Stomach (tissue), 9 donors: ENCODE data around the gene BPIFA1. TPM values are rescaled to one million over a fixed set of nuclear protein-coding genes. Genes with fewer than 3 reads are reported as not detected.

Experiments used
- DNase-seq, 2 donors: peaks; one replicate each; pipeline versions ENCODE4 v3.0.0 to v3.0.0-alpha.2; 2013 to 2019
- H3K27ac ChIP-seq, 5 donors: fragments of 200-600 bp in 4 of 5; sonication (generic) in 4 of 5; one replicate each; pipeline ENCODE4 v1.5.1; 2013 to 2019; ENCODE audit warnings: mild to moderate bottlenecking in 1 of 5, moderate library complexity in 1 of 5
- H3K27me3 ChIP-seq, 3 donors: fragments of 200-600 bp; sonication (generic); one replicate each; pipeline ENCODE4 v1.5.1; 2017 to 2019; ENCODE audit warnings: mixed run types in 1 of 3
- H3K36me3 ChIP-seq, 4 donors: fragments of 200-600 bp; sonication (generic); 1 replicate in 3 of 4; 2 replicates in 1 of 4; pipeline ENCODE4 v1.5.1; 2016 to 2019
- H3K4me1 ChIP-seq, 4 donors: fragments of 200-600 bp; sonication (generic); one replicate each; pipeline ENCODE4 v1.5.1; 2016 to 2019
- H3K4me3 ChIP-seq, 4 donors: fragments of 200-600 bp; sonication (generic) in 3 of 4; one replicate each; pipeline ENCODE4 v1.5.1; 2016 to 2019; ENCODE audit warnings: mild to moderate bottlenecking in 1 of 4
- H3K9me3 ChIP-seq, 4 donors: fragments of 200-600 bp; sonication (generic); one replicate each; pipeline ENCODE4 v1.5.1; 2016 to 2019
- EP300 ChIP-seq: sonication (generic); formaldehyde crosslinking; IDR thresholded peaks from one replicate; pipeline ENCODE4 v1.6.1; 2017; ENCODE audit warnings: antibody characterized with exemption
- POLR2A ChIP-seq, 4 donors: fragments of 450-650 bp; IDR thresholded peaks; one replicate each; pipeline ENCODE4 v1.6.1; 2016; ENCODE audit warnings: antibody characterized with exemption in 4 of 4, control low read depth in 2 of 4, mild to moderate bottlenecking in 1 of 4, moderate library complexity in 1 of 4
- POLR2AphosphoS5 ChIP-seq, 3 donors: sonication (generic); formaldehyde crosslinking; IDR thresholded peaks; one replicate each; pipeline ENCODE4 v1.6.1; 2016; ENCODE audit warnings: antibody characterized with exemption in 3 of 3
- WGBS, 5 donors: extraction: QIAGEN DNeasy Blood & Tissue Kit in 3 of 5; methylation state at CpG; one replicate each; pipeline versions ENCODE4 v1.1.5 to v1.1.7; 2013 to 2018; 5-methylcytosine and 5-hydroxymethylcytosine counted together
- intact Hi-C: fragments of 100-400 bp; cut with DNase I; formaldehyde crosslinking; loops from one replicate; pipeline ENCODE4 v1.15.1; 2023; ENCODE audit warnings: low total_unique reads
- polyA plus RNA-seq, 3 donors: library from polyadenylated mRNA; stranded (reverse); fragments of 200-250 nt; gene quantifications; one replicate each; pipeline ENCODE4 v1.2.3, GENCODE V29; 2013
- total RNA-seq, 5 donors: library from RNA; depleted of rRNA; stranded (reverse); fragments of >200 nt; gene quantifications; one replicate each; pipeline versions ENCODE4 v1.1.0 to v1.2.3, GENCODE V29; 2014 to 2016
- TF ChIP-seq, protein P1 (sequence below), 7 experiments: fragments of 450-650 bp in 4 of 7; fragments of 200-600 bp in 3 of 7; sonication (generic) in 3 of 7; IDR thresholded peaks; one replicate each; pipeline ENCODE4 v1.5.1; 2016 to 2019; ENCODE audit warnings: antibody characterized with exemption in 7 of 7, control low read depth in 2 of 7, mild to moderate bottlenecking in 1 of 7
- donor health status: healthy with polysubstance abuse.
- donor health status: Bipolar disorder and iron deficiency.
- donor health status: healthy.

BPIFA1 gene
- total and polyA plus RNA-seq, 8 donors: 0.72 TPM; not detected in 7

DNA sequence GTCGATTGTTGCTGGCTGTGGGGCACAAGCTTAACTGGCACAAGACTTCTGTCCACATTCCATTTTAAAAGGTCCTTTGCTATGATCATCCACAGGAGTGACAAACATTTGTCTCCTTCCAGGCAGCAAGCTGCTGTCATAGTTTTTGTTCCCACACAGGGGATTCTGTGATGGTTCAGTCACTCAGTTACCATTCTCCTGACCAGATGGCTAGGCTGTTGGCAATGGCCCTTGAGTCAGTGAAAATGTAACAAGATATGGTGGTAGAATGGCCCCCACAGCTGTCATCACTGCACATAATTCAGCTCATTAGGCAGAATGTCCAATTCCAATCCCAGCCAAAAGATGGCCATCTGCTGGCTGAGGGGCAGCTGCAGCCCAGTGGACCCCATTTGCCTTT, 13.7 kb downstream of the BPIFA1 start:
- intact Hi-C loops: loop anchor here (10.0 kb wide), 1 partner anchor 55 kb away; no protein-coding TSS in a partner anchor
- no peak for DNase-seq
- 86 to 93% (median 91%) methylated on average over 1 of the region's 1 CpG for WGBS, 5 donors

DNA sequence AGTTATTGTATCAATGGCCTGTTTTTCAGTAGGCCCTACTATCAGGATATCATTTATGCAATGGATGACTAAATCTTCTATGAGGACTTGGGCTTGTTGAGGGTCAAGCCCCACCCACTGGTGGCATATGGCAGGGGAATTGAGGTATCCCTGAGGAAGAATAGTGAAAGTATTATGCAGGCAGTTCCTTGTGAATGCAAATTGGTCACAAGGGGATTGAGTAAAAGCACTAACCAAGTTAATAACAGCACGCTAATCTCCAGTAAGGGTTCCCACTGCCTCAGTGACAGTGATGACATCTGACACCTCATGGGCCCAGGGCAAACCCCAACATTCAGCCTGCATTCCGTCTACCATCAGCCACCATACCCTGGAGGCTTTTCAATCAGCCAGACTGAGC, 14.9 kb downstream of the BPIFA1 start:
- Histone ChIP-seq H3K4me3 (no peak overlapping the region), H3K4me1 (no peaks in the 10 kb centered on the region), H3K36me3 (no peaks in the 10 kb centered on the region), H3K9me3 (peaks cover 0 to 7% (median 3%) of the 10 kb centered on the region in 4 donors), H3K27ac (no peak overlapping the region), H3K27me3 (no peaks in the 10 kb centered on the region)
- DNase-seq: no peak
- TF ChIP-seq EP300 (no peak), POLR2A (IDR thresholded peaks at IDR 0.05) (no peak), POLR2AphosphoS5 (IDR thresholded peaks at IDR 0.05) (no peak)
- TF ChIP-seq, protein P1, sequence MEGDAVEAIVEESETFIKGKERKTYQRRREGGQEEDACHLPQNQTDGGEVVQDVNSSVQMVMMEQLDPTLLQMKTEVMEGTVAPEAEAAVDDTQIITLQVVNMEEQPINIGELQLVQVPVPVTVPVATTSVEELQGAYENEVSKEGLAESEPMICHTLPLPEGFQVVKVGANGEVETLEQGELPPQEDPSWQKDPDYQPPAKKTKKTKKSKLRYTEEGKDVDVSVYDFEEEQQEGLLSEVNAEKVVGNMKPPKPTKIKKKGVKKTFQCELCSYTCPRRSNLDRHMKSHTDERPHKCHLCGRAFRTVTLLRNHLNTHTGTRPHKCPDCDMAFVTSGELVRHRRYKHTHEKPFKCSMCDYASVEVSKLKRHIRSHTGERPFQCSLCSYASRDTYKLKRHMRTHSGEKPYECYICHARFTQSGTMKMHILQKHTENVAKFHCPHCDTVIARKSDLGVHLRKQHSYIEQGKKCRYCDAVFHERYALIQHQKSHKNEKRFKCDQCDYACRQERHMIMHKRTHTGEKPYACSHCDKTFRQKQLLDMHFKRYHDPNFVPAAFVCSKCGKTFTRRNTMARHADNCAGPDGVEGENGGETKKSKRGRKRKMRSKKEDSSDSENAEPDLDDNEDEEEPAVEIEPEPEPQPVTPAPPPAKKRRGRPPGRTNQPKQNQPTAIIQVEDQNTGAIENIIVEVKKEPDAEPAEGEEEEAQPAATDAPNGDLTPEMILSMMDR (IDR thresholded peaks at IDR 0.05): no peak
- intact Hi-C loops: no loop called here
- 45 to 68% (median 58%) methylated on average over 2 of the region's 2 CpGs for WGBS, 5 donors

More for the DNA sequence above, 13.7 kb downstream of the BPIFA1 start:
- Histone ChIP-seq H3K4me1 (no peaks in the 10 kb centered on the region), H3K9me3 (peaks cover 0 to 3% (median 0%) of the 10 kb centered on the region in 4 donors), H3K4me3 (no peak overlapping the region), H3K27ac (no peak overlapping the region), H3K36me3 (no peaks in the 10 kb centered on the region), H3K27me3 (no peaks in the 10 kb centered on the region)
- no peak for TF ChIP-seq POLR2AphosphoS5 (IDR thresholded peaks at IDR 0.05)
- TF ChIP-seq, protein P1 (IDR thresholded peaks at IDR 0.05): no peak
- TF ChIP-seq POLR2A (IDR thresholded peaks at IDR 0.05): no peak
- no peak for TF ChIP-seq EP300

DNA sequence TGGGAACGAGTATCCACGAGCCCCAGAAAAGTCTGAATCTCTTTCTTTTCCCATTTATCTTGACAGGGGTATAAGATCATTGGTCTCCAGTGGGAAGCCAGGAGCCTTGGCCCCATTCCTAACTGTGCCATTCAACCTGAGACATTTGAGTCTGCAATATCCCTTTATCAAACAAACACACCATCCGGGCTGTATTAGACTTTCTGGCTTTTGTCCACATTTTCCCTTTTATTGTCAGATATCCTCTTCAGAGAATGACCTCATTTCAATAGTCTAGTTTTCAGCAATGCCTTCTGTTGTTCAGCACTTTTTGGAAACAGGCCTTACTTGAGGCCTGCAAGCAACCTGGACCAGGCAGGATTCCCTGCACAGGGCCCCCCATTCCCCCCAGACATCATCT, 15.7 kb downstream of the BPIFA1 start:
- no peaks in the 10 kb centered on the region for H3K36me3 ChIP-seq
- H3K4me1 ChIP-seq: no peaks in the 10 kb centered on the region
- no peak for TF ChIP-seq EP300
- TF ChIP-seq, protein P1 (IDR thresholded peaks at IDR 0.05): no peak
- no peak for TF ChIP-seq POLR2A (IDR thresholded peaks at IDR 0.05)
- no peak for TF ChIP-seq POLR2AphosphoS5 (IDR thresholded peaks at IDR 0.05)
- WGBS, 5 donors: 63 to 71% (median 70%) methylated on average over 3 of the region's 3 CpGs
- no peaks in the 10 kb centered on the region for H3K27me3 ChIP-seq
- H3K27ac ChIP-seq: no peak overlapping the region
- H3K4me3 ChIP-seq: no peak overlapping the region
- peaks cover 0 to 7% (median 3%) of the 10 kb centered on the region in 4 donors for H3K9me3 ChIP-seq
- intact Hi-C loops: no loop called here
- no peak for DNase-seq

DNA sequence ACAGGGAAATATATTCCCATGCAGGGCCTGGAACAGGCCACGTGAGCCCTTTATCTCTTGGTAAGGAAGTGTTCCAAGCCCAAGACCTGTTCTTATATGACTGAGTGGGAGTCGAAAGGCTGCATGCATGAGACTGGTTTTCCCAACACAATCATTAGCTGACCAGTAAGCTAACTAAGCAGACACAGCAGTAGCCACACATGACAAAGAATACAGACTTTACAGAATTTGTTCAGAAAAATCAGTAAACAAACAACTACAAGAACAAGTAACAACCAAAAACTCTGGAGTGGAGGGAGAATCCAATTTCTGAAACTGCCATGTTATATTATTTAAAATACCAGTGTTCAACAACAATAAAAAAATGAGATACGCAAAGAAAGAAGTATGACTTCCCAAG, 16.7 kb downstream of the BPIFA1 start:
- 56 to 77% (median 67%) methylated on average over 3 of the region's 3 CpGs for WGBS, 5 donors

More for the DNA sequence above, 16.7 kb downstream of the BPIFA1 start:
- H3K27ac ChIP-seq: no peak overlapping the region
- H3K4me3 ChIP-seq: no peak overlapping the region
- intact Hi-C loops: no loop called here
- no peak for TF ChIP-seq POLR2AphosphoS5 (IDR thresholded peaks at IDR 0.05)
- no peak for TF ChIP-seq POLR2A (IDR thresholded peaks at IDR 0.05)
- TF ChIP-seq EP300: no peak
- TF ChIP-seq, protein P1 (IDR thresholded peaks at IDR 0.05): no peak
- no peaks in the 10 kb centered on the region for H3K27me3 ChIP-seq
- no peaks in the 10 kb centered on the region for H3K36me3 ChIP-seq
- peaks cover 0 to 7% (median 3%) of the 10 kb centered on the region in 4 donors for H3K9me3 ChIP-seq
- no peak for DNase-seq
- no peaks in the 10 kb centered on the region for H3K4me1 ChIP-seq
